WTC11 (cell line): ENCODE data around the gene MACROD2. TPM values are rescaled to one million over a fixed set of nuclear protein-coding genes. Genes with fewer than 3 reads are reported as not detected.

Experiments used
- ATAC-seq: fragments of 200-7000 bp; cut with Tn5 transposase; 2 replicates; pipeline ENCODE4 v1.10.0; 2021; ENCODE audit warnings: mild to moderate bottlenecking, moderate library complexity
- CTCF ChIA-PET: fragments of 300-600 bp; sonication (Branson Sonifier 250); formaldehyde crosslinking; loops from one replicate; lab custom pipeline; 2021; ENCODE audit warnings: antibody characterized with exemption; lab: Charles Lee
- POLR2A ChIA-PET: fragments of 350-600 bp; sonication (Branson Sonifier 250); formaldehyde crosslinking; loops from one replicate; lab custom pipeline; 2021; ENCODE audit warnings: antibody characterized with exemption; lab: Charles Lee
- DNase-seq: peaks from one replicate; pipeline ENCODE4 v3.0.0; 2021; ENCODE audit warnings: low spot score
- H3K27ac Mint-ChIP-seq: 2 replicates; pipeline ENCODE4 v1.8.0; 2021; ENCODE audit warnings: mixed read lengths
- H3K27me3 Mint-ChIP-seq: 2 replicates; pipeline ENCODE4 v1.8.0; 2021; ENCODE audit warnings: low read depth, mild to moderate bottlenecking, moderate library complexity, mixed read lengths
- H3K36me3 Mint-ChIP-seq: 2 replicates; pipeline ENCODE4 v1.8.0; 2021; ENCODE audit warnings: mixed read lengths
- H3K4me1 Mint-ChIP-seq: 2 replicates; pipeline ENCODE4 v1.8.0; 2022; ENCODE audit warnings: mixed read lengths
- H3K4me3 Mint-ChIP-seq: 2 replicates; pipeline ENCODE4 v1.8.0; 2021; ENCODE audit warnings: mild to moderate bottlenecking, moderate library complexity, mixed read lengths
- H3K9me3 Mint-ChIP-seq: 2 replicates; pipeline ENCODE4 v1.8.0; 2021; ENCODE audit warnings: mixed read lengths
- AR ChIP-seq: fragments of 250-450 bp; sonication (Bioruptor Pico); IDR thresholded peaks from 2 replicates; pipeline ENCODE4 v1.9.0; 2021; ENCODE audit warnings: mild to moderate bottlenecking
- ATF3 ChIP-seq: sonication (generic); formaldehyde crosslinking; conservative IDR thresholded peaks from 2 replicates; pipeline ENCODE4 v1.8.1; 2022; ENCODE audit warnings: mild to moderate bottlenecking, missing genetic modification reagents
- CTCF ChIP-seq: fragments of 200-600 bp; IDR thresholded peaks from 2 replicates; pipeline ENCODE4 v1.8.0; 2022; ENCODE audit warnings: antibody characterized with exemption
- FOXP4 ChIP-seq: sonication (generic); formaldehyde crosslinking; IDR thresholded peaks from 2 replicates; pipeline ENCODE4 v1.8.0; 2022; ENCODE audit warnings: mild to moderate bottlenecking, missing genetic modification reagents
- GABPB1 ChIP-seq: sonication (generic); formaldehyde crosslinking; IDR thresholded peaks from 2 replicates; pipeline ENCODE4 v1.8.1; 2023; ENCODE audit warnings: mild to moderate bottlenecking, missing genetic modification reagents
- HMGXB4 ChIP-seq: sonication (generic); formaldehyde crosslinking; IDR thresholded peaks from 2 replicates; pipeline ENCODE4 v1.8.1; 2023; ENCODE audit warnings: mild to moderate bottlenecking, moderate library complexity, missing genetic modification reagents
- NR2C2 ChIP-seq: sonication (generic); formaldehyde crosslinking; IDR thresholded peaks from 2 replicates; pipeline ENCODE4 v1.8.0; 2022; ENCODE audit warnings: mild to moderate bottlenecking, missing genetic modification reagents
- PREB ChIP-seq: sonication (generic); formaldehyde crosslinking; IDR thresholded peaks from 2 replicates; pipeline ENCODE4 v1.8.1; 2022; ENCODE audit warnings: mild to moderate bottlenecking, missing genetic modification reagents, moderate library complexity, borderline replicate concordance
- PRRX2 ChIP-seq: fragments of 250-450 bp; sonication (Bioruptor Pico); IDR thresholded peaks from 2 replicates; pipeline ENCODE4 v1.8.0; 2021; ENCODE audit warnings: mild to moderate bottlenecking
- SMAD3 ChIP-seq: sonication (generic); formaldehyde crosslinking; IDR thresholded peaks from 2 replicates; pipeline ENCODE4 v1.8.0; 2022; ENCODE audit warnings: missing genetic modification reagents, mild to moderate bottlenecking, borderline replicate concordance
- SMAD4 ChIP-seq: sonication (generic); formaldehyde crosslinking; IDR thresholded peaks from 2 replicates; pipeline ENCODE4 v1.8.0; 2022; ENCODE audit warnings: mild to moderate bottlenecking, missing genetic modification reagents
- SP1 ChIP-seq: sonication (generic); formaldehyde crosslinking; conservative IDR thresholded peaks from 2 replicates; pipeline ENCODE4 v1.8.1; 2022; ENCODE audit warnings: missing genetic modification reagents
- TCF7 ChIP-seq: sonication (generic); formaldehyde crosslinking; IDR thresholded peaks from 2 replicates; pipeline ENCODE4 v1.8.0; 2022; ENCODE audit warnings: mild to moderate bottlenecking, low read depth, missing genetic modification reagents, moderate library complexity
- ZNF121 ChIP-seq: sonication (generic); formaldehyde crosslinking; IDR thresholded peaks from 2 replicates; pipeline ENCODE4 v1.8.0; 2023; ENCODE audit warnings: missing genetic modification reagents
- ZNF138 ChIP-seq: sonication (generic); formaldehyde crosslinking; conservative IDR thresholded peaks from 2 replicates; pipeline ENCODE4 v1.8.1; 2022; ENCODE audit warnings: mild to moderate bottlenecking, moderate library complexity, missing genetic modification reagents
- ZNF263 ChIP-seq: sonication (generic); formaldehyde crosslinking; IDR thresholded peaks from 2 replicates; pipeline ENCODE4 v1.8.1; 2022; ENCODE audit warnings: low read depth, mild to moderate bottlenecking, moderate library complexity, missing genetic modification reagents
- total RNA-seq: library from RNA; stranded (reverse); gene quantifications from 3 replicates; pipeline ENCODE4 v1.2.3, GENCODE V29; 2021

The MACROD2 gene
- total RNA-seq, 1 experiment from 2014 or later = 4.1 TPM

GRCh38 chr20:14134004-14134403, 138.7 kb downstream of the MACROD2 start:
- TF ChIP-seq PRRX2 (CRISPR knock-in tag) = no peak
- ChIA-PET POLR2A (no interaction called here), CTCF (no interaction called here)
- Mint-ChIP-seq H3K4me3 (no peak overlapping the region), H3K4me1 (no peaks in the 10 kb centered on the region), H3K36me3 (no peaks in the 10 kb centered on the region), H3K27ac (no peak overlapping the region), H3K27me3 (no peaks in the 10 kb centered on the region), H3K9me3 (peaks cover 14% of the 10 kb centered on the region)
- no peak for ATAC-seq
- DNase-seq = no peak

- ChIA-PET POLR2A (no interaction called here), CTCF (interaction anchor here (0.5 to 2.7 kb wide), 8 partner anchors 52 to 1371 kb away, joined by 3 to 21 read pairs (median 4); partner anchors contain the start of gene FLRT3)
- Mint-ChIP-seq H3K36me3 (no peaks in the 10 kb centered on the region), H3K27me3 (no peaks in the 10 kb centered on the region), H3K27ac (no peak overlapping the region), H3K9me3 (no peaks in the 10 kb centered on the region), H3K4me3 (no peak overlapping the region), H3K4me1 (peaks cover 5% of the 10 kb centered on the region)
- TF ChIP-seq ZNF263 (CRISPR knock-in tag) = no peak
- peak; percentile 30; the same call in 1 of the 2 replicates for TF ChIP-seq CTCF
- TF ChIP-seq ZNF121 (CRISPR knock-in tag) = peak; percentile 77
- TF ChIP-seq ATF3 (CRISPR knock-in tag) = no peak
- peak; percentile 67 for DNase-seq
- peak; percentile 96 for ATAC-seq
Observed at GRCh38 chr20:14142171-14142570, 146.9 kb downstream of the MACROD2 start.

GRCh38 chr20:14142964-14143627, 147.8 kb downstream of the MACROD2 start:
- POLR2A ChIA-PET = no interaction called here
- Mint-ChIP-seq H3K36me3 (no peaks in the 10 kb centered on the region), H3K27ac (no peak overlapping the region), H3K4me3 (no peak overlapping the region), H3K4me1 (peaks cover 5% of the 10 kb centered on the region), H3K9me3 (no peaks in the 10 kb centered on the region), H3K27me3 (no peaks in the 10 kb centered on the region)
- no peak for ATAC-seq
- DNase-seq = no peak
- TF ChIP-seq TCF7 (CRISPR knock-in tag) = no peak
- CTCF ChIA-PET = interaction anchor here (1.0 to 1.2 kb wide), 2 partner anchors 121 to 194 kb away, joined by 4 to 11 read pairs; no protein-coding TSS in a partner anchor

GRCh38 chr20:14148042-14148441, 152.7 kb downstream of the MACROD2 start:
- H3K4me3 Mint-ChIP-seq = no peak overlapping the region
- no peaks in the 10 kb centered on the region for H3K36me3 Mint-ChIP-seq
- no peaks in the 10 kb centered on the region for H3K9me3 Mint-ChIP-seq
- ATAC-seq (no peak), DNase-seq (no peak)
- CTCF ChIA-PET = no interaction called here
- H3K4me1 Mint-ChIP-seq = peaks cover 5% of the 10 kb centered on the region
- POLR2A ChIA-PET = no interaction called here
- H3K27me3 Mint-ChIP-seq = no peaks in the 10 kb centered on the region
- H3K27ac Mint-ChIP-seq = no peak overlapping the region
- no peak for TF ChIP-seq NR2C2
- TF ChIP-seq HMGXB4 (CRISPR knock-in tag) = no peak
- TF ChIP-seq PREB (CRISPR knock-in tag) = no peak
- no peak for TF ChIP-seq FOXP4 (CRISPR knock-in tag)
- TF ChIP-seq AR (CRISPR knock-in tag) = no peak
- TF ChIP-seq SP1 (CRISPR knock-in tag) = no peak
- TF ChIP-seq ZNF138 (CRISPR knock-in tag) = no peak
- no peak for TF ChIP-seq SMAD4
- no peak for TF ChIP-seq GABPB1 (CRISPR knock-in tag)
- no peak for TF ChIP-seq SMAD3
